ENCODE results near the gene PRPF19.

DNA sequence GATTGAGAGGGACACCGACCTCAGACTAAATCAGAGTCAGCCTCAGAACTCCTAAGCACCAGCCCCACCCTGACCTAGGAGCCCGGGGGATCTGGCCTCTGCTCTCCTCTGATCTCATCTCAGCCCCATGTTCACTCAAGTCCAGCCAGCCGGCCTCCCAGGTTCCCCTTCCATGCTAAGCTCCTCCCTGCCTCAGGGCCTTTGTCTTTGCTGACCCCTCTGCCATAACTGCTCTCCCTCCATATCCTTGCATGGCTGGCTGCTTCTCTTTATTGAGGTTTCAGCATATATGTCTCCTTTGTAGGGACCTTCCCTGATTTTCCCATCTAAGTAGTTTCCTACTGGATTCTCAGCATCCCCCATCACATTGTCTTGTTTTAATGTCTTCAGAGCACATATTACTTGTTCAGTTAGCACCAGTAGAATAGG lies 46.4 kb upstream of the PRPF19 start:
- TF ChIP-seq EZH2phosphoT487 (IDR thresholded peaks at IDR 0.05; ENCODE audit: insufficient read depth, low read depth) (no peak), EZH2 (IDR thresholded peaks at IDR 0.05; ENCODE audit: insufficient read depth, poor library complexity, severe bottlenecking) (no peak)

All from GM23248 (cell line).